Peyer's patch (tissue), 4 donors: ENCODE data around the gene PTPRN. TPM values are rescaled to one million over a fixed set of nuclear protein-coding genes. Genes with fewer than 3 reads are reported as not detected.

ENCODE experiments used
- DNase-seq, 3 donors: peaks; one replicate each; pipeline ENCODE4 v3.0.0-alpha.2; 2017 to 2019
- H3K27ac ChIP-seq, 4 donors: fragments of 200-600 bp; sonication (generic); one replicate each; pipeline ENCODE4 v1.5.1; 2016 to 2019
- H3K27me3 ChIP-seq, 2 donors: fragments of 200-600 bp; sonication (generic); one replicate each; pipeline ENCODE4 v1.5.1; 2019
- H3K36me3 ChIP-seq, 3 donors: fragments of 200-600 bp; sonication (generic); one replicate each; pipeline ENCODE4 v1.5.1; 2016 to 2019
- H3K4me1 ChIP-seq, 4 donors: fragments of 200-600 bp; sonication (generic); one replicate each; pipeline ENCODE4 v1.5.1; 2016 to 2019
- H3K4me3 ChIP-seq, 4 donors: fragments of 200-600 bp; sonication (generic); 1 replicate in 3 of 4; 2 replicates in 1 of 4; pipeline ENCODE4 v1.5.1; 2016 to 2019; ENCODE audit warnings: mild to moderate bottlenecking in 1 of 4
- H3K9me3 ChIP-seq, 4 donors: fragments of 200-600 bp; sonication (generic); one replicate each; pipeline ENCODE4 v1.5.1; 2016 to 2019; ENCODE audit warnings: mild to moderate bottlenecking in 1 of 4
- POLR2A ChIP-seq, 2 donors: fragments of 450-650 bp; IDR thresholded peaks; one replicate each; pipeline ENCODE4 v1.5.1; 2017; ENCODE audit warnings: antibody characterized with exemption in 2 of 2, mild to moderate bottlenecking in 2 of 2, moderate library complexity in 2 of 2
- total RNA-seq, 4 donors: library from RNA; depleted of rRNA; stranded (reverse); fragments of >200 nt; gene quantifications; one replicate each; pipeline ENCODE4 v1.1.0, GENCODE V29; 2016
- TF ChIP-seq, protein P1 (sequence below), 6 experiments: fragments of 450-650 bp in 4 of 6; fragments of 200-600 bp in 2 of 6; sonication (generic) in 1 of 6; IDR thresholded peaks; one replicate each; pipeline ENCODE4 v1.5.1; 2017 to 2019; ENCODE audit warnings: antibody characterized with exemption in 6 of 6, mild to moderate bottlenecking in 3 of 6, moderate library complexity in 1 of 6

Gene PTPRN
- total RNA-seq, 4 donors from 2014 or later: 0.88 to 4.9 (median 2.3) TPM; not detected in 1

GRCh38 chr2:219254590-219255201, 54.5 kb downstream of the PTPRN start:
- H3K4me1 ChIP-seq: peaks cover 1 to 44% (median 18%) of the 10 kb centered on the region in 4 donors
- H3K27ac ChIP-seq: peak overlapping the region; percentile 81 to 98 (median 91)
- H3K9me3 ChIP-seq: no peaks in the 10 kb centered on the region
- TF ChIP-seq, protein P1, sequence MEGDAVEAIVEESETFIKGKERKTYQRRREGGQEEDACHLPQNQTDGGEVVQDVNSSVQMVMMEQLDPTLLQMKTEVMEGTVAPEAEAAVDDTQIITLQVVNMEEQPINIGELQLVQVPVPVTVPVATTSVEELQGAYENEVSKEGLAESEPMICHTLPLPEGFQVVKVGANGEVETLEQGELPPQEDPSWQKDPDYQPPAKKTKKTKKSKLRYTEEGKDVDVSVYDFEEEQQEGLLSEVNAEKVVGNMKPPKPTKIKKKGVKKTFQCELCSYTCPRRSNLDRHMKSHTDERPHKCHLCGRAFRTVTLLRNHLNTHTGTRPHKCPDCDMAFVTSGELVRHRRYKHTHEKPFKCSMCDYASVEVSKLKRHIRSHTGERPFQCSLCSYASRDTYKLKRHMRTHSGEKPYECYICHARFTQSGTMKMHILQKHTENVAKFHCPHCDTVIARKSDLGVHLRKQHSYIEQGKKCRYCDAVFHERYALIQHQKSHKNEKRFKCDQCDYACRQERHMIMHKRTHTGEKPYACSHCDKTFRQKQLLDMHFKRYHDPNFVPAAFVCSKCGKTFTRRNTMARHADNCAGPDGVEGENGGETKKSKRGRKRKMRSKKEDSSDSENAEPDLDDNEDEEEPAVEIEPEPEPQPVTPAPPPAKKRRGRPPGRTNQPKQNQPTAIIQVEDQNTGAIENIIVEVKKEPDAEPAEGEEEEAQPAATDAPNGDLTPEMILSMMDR (IDR thresholded peaks at IDR 0.05): no peak
- no peak for TF ChIP-seq POLR2A (IDR thresholded peaks at IDR 0.05)
- peaks cover 0 to 13% (median 0%) of the 10 kb centered on the region in 3 donors for H3K36me3 ChIP-seq
- H3K4me3 ChIP-seq: peak overlapping the region; percentile 56 to 93 (median 87)
- DNase-seq: peak in 1 of 3 donors; percentile 60
- H3K27me3 ChIP-seq: no peaks in the 10 kb centered on the region

DNA sequence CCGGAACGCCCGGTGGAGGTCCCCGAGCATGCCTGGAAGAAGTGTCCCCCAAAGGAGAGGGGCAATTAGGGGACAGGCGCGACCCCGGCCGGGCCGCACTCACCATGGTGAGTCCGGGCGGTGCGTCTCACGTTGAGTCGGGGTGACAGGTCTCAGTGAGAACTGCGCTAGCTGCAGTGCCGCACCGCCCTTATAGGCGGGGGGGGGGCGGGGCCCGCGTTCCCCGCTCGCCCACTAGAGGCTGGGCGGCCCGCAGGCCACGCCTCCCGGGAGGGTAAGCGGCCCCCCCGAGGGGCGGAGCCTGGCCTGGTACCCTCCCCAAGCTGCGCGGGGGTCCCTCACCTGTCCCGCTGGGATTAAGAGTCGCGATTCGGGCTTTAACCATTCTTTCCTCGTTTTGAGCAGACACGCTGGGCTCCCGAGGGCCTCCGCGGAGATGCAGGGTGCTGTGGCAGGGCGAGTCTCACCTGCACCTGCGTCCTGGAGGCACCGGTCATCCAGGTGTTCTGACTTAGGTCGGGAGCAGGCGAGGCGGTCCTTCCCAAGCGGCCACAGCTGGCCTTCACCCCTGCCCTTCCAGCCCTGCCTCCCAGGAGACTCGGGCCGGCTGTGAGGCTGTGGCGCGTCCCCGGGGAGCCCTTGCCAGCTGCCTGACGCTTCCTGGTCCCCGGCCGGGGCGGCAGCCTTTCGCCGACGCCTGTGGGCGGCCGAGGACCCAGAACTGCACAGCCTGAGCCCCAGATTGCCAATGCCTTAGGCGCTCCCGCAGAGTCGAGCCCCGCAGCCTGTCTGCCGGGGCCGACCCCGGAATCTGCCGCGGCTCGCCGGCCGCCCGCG, 55.2 kb downstream of the PTPRN start, which contains the start of gene TUBA4A:
Gene TUBA4A (minus strand): TSS at position 166 of the 837 bp plus-strand sequence. CDS start 60 bp downstream, at position 106.
- peaks cover 5 to 51% (median 24%) of the 10 kb centered on the region in 4 donors for H3K4me1 ChIP-seq

DNA sequence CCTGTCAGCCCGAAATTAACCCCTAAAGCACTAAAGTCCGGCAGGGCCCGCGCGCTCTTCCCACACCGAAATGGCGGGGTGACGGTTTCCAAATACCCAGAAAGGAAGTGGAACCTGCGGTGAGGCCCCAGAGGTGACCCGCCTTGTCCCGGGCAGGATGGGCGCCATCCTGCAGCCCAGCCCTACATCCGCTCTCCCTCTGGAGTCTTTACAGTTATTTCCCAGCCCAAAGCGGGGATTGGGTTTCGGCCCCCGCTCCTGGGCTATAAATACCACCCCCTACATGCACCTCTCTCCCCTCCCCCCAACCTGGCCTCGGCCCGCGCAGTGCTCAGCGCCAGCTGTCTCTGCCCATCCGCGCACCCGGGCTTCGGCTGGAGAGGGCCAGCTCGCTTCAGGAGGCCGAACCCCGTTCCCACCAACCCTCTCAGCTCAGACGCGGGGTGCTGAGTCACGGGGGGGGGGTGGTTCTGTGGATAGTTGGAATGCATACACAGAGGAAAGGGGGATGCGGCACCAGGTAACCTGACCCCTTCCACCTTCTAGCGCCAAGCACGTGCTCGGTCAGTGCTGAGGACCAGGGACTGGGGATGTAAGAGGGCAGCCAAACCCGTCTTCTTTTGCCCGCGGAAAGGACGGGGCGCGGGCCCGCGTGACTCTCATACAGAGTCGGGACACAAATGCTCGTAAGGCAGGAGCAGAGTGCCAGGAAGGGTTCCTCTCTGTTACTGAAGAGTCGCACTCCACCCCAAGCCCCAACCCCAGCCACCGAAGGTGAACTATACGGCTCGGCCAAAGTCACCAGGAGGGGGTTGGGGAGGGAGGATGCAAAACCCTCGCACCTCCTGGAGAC, 56.1 kb downstream of the PTPRN start, which contains the start of gene TUBA4B:
Gene TUBA4B (plus strand): TSS at position 344 of the 853 bp plus-strand sequence. CDS start 165 bp downstream, at position 509.
- Histone ChIP-seq H3K4me3 (peak within 1 kb of the TSS; percentile 56 to 93 (median 87)), H3K27ac (peak within 1 kb of the TSS; percentile 81 to 98 (median 91)), H3K4me1 (peaks cover 7 to 60% (median 32%) of the 10 kb centered on the region in 4 donors), H3K36me3 (peaks cover 0 to 13% (median 0%) of the 10 kb centered on the region in 3 donors), H3K27me3 (no peaks in the 10 kb centered on the region), H3K9me3 (no peaks in the 10 kb centered on the region)
- peak; percentile 64 to 81 (median 72) for DNase-seq
- TF ChIP-seq POLR2A (IDR thresholded peaks at IDR 0.05): no peak
- TF ChIP-seq, protein P1 (IDR thresholded peaks at IDR 0.05): no peak

More for the DNA sequence above, 55.2 kb downstream of the PTPRN start, which contains the start of gene TUBA4A:
- Histone ChIP-seq H3K27ac (peak within 1 kb of the TSS; percentile 81 to 98 (median 91)), H3K9me3 (no peaks in the 10 kb centered on the region), H3K4me3 (peak within 1 kb of the TSS; percentile 56 to 93 (median 87)), H3K36me3 (peaks cover 0 to 13% (median 0%) of the 10 kb centered on the region in 3 donors), H3K27me3 (no peaks in the 10 kb centered on the region)
- DNase-seq: peak; percentile 94 to 97 (median 96)
- TF ChIP-seq, protein P1 (IDR thresholded peaks at IDR 0.05): peak in 3 of 6 experiments; percentile 38 to 42 (median 41)
- TF ChIP-seq POLR2A (IDR thresholded peaks at IDR 0.05): peak; percentile 99 to 100

DNA sequence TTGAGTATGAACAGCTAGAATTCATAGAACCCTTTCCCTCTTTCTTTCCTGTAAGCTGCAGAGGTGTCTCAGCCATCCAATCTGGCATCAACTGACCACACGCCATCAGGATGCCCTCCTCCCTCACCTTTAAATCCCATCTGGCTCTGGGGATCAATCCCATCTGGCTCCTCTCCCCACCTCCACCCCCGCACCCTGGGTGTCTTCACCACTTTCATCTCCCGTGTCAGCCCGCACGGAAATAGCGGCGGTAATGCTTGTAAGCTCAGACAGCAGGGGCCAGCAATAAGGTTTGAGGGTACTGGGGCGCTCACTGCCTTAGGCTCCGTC, 56.7 kb downstream of the PTPRN start:
- peak overlapping the region; percentile 81 to 98 (median 91) for H3K27ac ChIP-seq
- no peaks in the 10 kb centered on the region for H3K9me3 ChIP-seq
- TF ChIP-seq POLR2A (IDR thresholded peaks at IDR 0.05): no peak
- TF ChIP-seq, protein P1 (IDR thresholded peaks at IDR 0.05): no peak
- no peaks in the 10 kb centered on the region for H3K27me3 ChIP-seq
- peaks cover 0 to 13% (median 0%) of the 10 kb centered on the region in 3 donors for H3K36me3 ChIP-seq
- H3K4me3 ChIP-seq: peak overlapping the region; percentile 56 to 93 (median 87)
- DNase-seq: no peak
- H3K4me1 ChIP-seq: peaks cover 7 to 65% (median 37%) of the 10 kb centered on the region in 4 donors

- TF ChIP-seq, protein P1 (IDR thresholded peaks at IDR 0.05): peak in 2 of 6 experiments; percentile 3 to 28
- no peak for TF ChIP-seq POLR2A (IDR thresholded peaks at IDR 0.05)
- Histone ChIP-seq H3K9me3 (no peaks in the 10 kb centered on the region), H3K27ac (peak overlapping the region; percentile 81 to 98 (median 91)), H3K27me3 (no peaks in the 10 kb centered on the region), H3K4me3 (peak overlapping the region; percentile 56 to 93 (median 87)), H3K36me3 (peaks cover 0 to 13% (median 0%) of the 10 kb centered on the region in 3 donors), H3K4me1 (peaks cover 7 to 69% (median 41%) of the 10 kb centered on the region in 4 donors)
- DNase-seq: peak in 1 of 3 donors; percentile 69
These were observed 57.1 kb downstream of the PTPRN start for GRCh38 chr2:219252084-219252483.
